MCF 10A (cell line): ENCODE measurements around the gene SASH1. TPM values are rescaled to one million over a fixed set of nuclear protein-coding genes. Genes with fewer than 3 reads are reported as not detected.
A peak's percentile ranks its signal among the peaks of the same experiment; 100 is the strongest.

Source experiments
- Bru-seq: library from RNA; stranded (reverse); fragments of 400-500 nt; gene quantifications from one replicate; lab custom pipeline; 2021; lab: Mats Ljungman, UMichigan
- BruChase-seq, 2 experiments: library from RNA; stranded (reverse); fragments of 400-500 nt; gene quantifications; one replicate each; lab custom pipeline; 2021; lab: Mats Ljungman, UMichigan
- BruUV-seq: library from RNA; stranded (reverse); fragments of 400-500 nt; replicated peaks from 2 replicates; lab custom pipeline; 2021; lab: Mats Ljungman, UMichigan
- CTCF ChIA-PET: fragments of 300-600 bp; sonication (Branson Sonifier 250); formaldehyde crosslinking; extraction: SDS; loops from one replicate; lab custom pipeline; 2021; ENCODE audit warnings: antibody characterized with exemption, inconsistent platforms; lab: Yijun Ruan, JAX
- POLR2A ChIA-PET: fragments of 300-600, 350-650 bp; sonication (Branson Sonifier 250); formaldehyde crosslinking; extraction: SDS; loops from one replicate; lab custom pipeline; 2020; ENCODE audit warnings: antibody characterized with exemption, inconsistent platforms; lab: Yijun Ruan, JAX
- DNase-seq: peaks from one replicate; pipeline ENCODE4 v3.0.0-alpha.2; 2018; ENCODE audit not compliant: unreplicated experiment
- H3K27ac Mint-ChIP-seq: one replicate; pipeline ENCODE4 v1.8.0; 2022; ENCODE audit warnings: mild to moderate bottlenecking, low read depth, mixed read lengths; ENCODE audit not compliant: unreplicated experiment
- H3K27me3 Mint-ChIP-seq: one replicate; pipeline ENCODE4 v1.8.0; 2022; ENCODE audit warnings: mixed read lengths; ENCODE audit not compliant: insufficient read depth, unreplicated experiment
- H3K36me3 Mint-ChIP-seq: one replicate; pipeline ENCODE4 v1.8.0; 2022; ENCODE audit warnings: mild to moderate bottlenecking, moderate library complexity, mixed read lengths; ENCODE audit not compliant: insufficient read depth, unreplicated experiment
- H3K4me1 Mint-ChIP-seq: one replicate; pipeline ENCODE4 v1.8.0; 2022; ENCODE audit warnings: mixed read lengths; ENCODE audit not compliant: insufficient read depth, unreplicated experiment
- H3K4me3 Mint-ChIP-seq: one replicate; pipeline ENCODE4 v1.8.0; 2022; ENCODE audit warnings: mild to moderate bottlenecking, moderate library complexity, mixed read lengths; ENCODE audit not compliant: unreplicated experiment
- H3K9me3 Mint-ChIP-seq: one replicate; pipeline ENCODE4 v1.8.0; 2022; ENCODE audit warnings: mixed read lengths; ENCODE audit not compliant: unreplicated experiment
- intact Hi-C: fragments of 100-400 bp; cut with micrococcal nuclease; formaldehyde crosslinking; loops from 2 replicates; pipeline ENCODE4 v1.14.1; 2022
- long read RNA-seq: library from polyadenylated mRNA; stranded (forward); transcript quantifications from one replicate; pipeline ENCODE4 v2.0.0, GENCODE V29; 2022
- total RNA-seq: library from RNA; stranded (reverse); gene quantifications from 2 replicates; pipeline ENCODE4 v1.2.3, GENCODE V29; 2022
- TF ChIP-seq, protein P1 (sequence below): fragments of 200-600 bp; IDR thresholded peaks from one replicate; pipeline ENCODE4 v1.8.0; 2022; ENCODE audit warnings: antibody characterized with exemption, mild to moderate bottlenecking; ENCODE audit not compliant: unreplicated experiment

SASH1 gene
- total RNA-seq: 16.7 and 18.4 TPM in 2 replicates
- Bru-seq, nascent RNA: percentile 62 among the genes with signal in this experiment
- percentile 52 among the genes with signal in this experiment for BruChase-seq, experiment 1, labeled RNA remaining after a 6-hour chase
- percentile 49 among the genes with signal in this experiment for BruChase-seq, experiment 2, labeled RNA remaining after a 2-hour chase
- long read RNA-seq, full-length matches to known transcripts: 13 of 25 reads
- long read RNA-seq, partial matches to known transcripts: 7 of 25 reads
- long read RNA-seq, other reads (novel, unspliced or antisense): 5 of 25 reads

DNA sequence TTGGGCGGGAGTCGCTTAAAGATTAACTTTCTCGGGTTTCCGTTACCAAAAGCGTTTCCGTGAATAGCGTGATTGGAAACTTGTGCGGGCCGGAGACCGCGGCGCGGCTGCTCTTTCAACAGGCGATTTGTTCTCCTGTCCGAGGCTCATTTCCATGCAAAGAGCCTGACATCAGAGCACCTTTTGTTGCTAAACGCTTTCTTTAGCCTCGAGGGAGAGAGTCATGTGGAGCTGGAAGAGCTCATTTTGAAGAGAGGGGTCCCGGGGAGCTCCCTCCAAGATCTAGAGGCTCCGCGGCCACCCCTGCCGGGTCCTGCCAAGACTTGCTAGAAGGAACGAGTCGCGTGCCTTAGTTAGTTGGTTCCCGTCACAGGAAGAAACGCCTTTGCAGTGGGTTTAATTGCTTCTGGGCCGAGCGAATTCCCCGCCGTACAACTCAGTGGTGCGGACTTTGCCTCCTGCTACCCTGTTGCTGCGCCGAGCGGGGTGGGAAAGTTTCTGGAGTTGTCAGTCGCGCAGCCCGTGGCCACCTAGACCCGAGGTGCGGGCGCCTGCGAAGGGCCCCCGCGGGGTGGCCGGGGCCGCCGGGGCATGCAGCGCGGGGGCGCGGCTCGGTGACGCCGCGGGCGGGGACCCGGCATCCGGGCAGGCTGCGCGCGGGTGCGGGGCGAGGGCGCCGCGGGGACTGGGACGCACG is at the start of gene SASH1:
Gene SASH1 (plus strand): TSS at position 489 of the 697 bp plus-strand sequence. CDS start 230 bp downstream, outside the sequence.
- CTCF ChIA-PET: interaction anchor here (0.6 kb wide), 1 partner anchor 24 kb away, joined by 4 read pairs; no protein-coding TSS in a partner anchor
- intact Hi-C loops: loop anchor here (1.0 to 5.0 kb wide), 4 partner anchors 75 to 165 kb away; no protein-coding TSS in a partner anchor
- no TSS peak for BruUV-seq
- Mint-ChIP-seq H3K27ac (peak within 1 kb of the TSS; percentile 99), H3K36me3 (no peaks in the 10 kb centered on the region), H3K27me3 (no peaks in the 10 kb centered on the region), H3K4me3 (peak within 1 kb of the TSS; percentile 90), H3K9me3 (no peaks in the 10 kb centered on the region), H3K4me1 (peaks cover 34% of the 10 kb centered on the region)
- POLR2A ChIA-PET: interaction anchor here (0.5 to 1.9 kb wide), 32 partner anchors 9 to 167 kb away, joined by 3 to 23 read pairs (median 4); no protein-coding TSS in a partner anchor
- peak; percentile 91 for DNase-seq
- TF ChIP-seq, protein P1, sequence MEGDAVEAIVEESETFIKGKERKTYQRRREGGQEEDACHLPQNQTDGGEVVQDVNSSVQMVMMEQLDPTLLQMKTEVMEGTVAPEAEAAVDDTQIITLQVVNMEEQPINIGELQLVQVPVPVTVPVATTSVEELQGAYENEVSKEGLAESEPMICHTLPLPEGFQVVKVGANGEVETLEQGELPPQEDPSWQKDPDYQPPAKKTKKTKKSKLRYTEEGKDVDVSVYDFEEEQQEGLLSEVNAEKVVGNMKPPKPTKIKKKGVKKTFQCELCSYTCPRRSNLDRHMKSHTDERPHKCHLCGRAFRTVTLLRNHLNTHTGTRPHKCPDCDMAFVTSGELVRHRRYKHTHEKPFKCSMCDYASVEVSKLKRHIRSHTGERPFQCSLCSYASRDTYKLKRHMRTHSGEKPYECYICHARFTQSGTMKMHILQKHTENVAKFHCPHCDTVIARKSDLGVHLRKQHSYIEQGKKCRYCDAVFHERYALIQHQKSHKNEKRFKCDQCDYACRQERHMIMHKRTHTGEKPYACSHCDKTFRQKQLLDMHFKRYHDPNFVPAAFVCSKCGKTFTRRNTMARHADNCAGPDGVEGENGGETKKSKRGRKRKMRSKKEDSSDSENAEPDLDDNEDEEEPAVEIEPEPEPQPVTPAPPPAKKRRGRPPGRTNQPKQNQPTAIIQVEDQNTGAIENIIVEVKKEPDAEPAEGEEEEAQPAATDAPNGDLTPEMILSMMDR: no peak

DNA sequence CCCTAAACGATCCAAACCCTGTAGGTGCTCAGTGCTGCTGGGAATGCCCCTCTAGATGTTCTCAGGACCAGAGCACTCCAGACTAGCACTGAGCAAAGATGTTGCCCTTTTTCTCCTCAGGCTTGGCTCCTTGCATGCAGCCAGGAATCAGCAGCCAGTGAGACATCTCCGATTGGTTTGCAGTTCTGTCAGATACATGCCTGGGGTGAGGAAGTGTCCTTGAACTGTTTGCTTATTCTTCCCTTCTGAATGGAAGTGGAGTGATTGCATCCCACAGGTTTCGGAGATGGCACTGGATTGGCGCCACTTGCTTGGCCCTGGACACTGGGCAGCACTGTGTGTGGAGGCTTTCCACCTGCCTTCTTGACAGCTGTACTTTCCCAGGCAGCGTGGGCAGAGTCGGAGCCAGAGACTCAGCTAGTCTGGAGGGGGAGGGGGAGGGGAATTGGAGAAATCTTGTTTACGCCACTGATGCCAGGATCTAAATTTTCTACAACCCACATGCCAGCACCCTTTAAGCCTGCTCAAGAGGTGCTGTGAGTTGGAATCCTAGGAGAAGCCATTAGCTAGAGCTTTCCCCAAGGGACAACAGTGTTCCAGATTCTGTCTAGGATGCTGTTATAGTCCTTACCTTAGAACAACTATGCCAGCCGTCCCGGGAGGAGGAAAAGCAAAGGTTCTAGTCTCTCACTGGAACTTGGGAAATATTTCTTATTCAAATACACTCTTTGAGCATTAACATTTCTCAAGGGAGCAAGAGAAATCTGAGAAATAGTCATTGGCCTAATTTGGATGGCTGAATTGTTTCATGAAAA is 49.2 kb upstream of the SASH1 start:
- H3K36me3 Mint-ChIP-seq: no peaks in the 10 kb centered on the region
- DNase-seq: no peak
- no peaks in the 10 kb centered on the region for H3K4me1 Mint-ChIP-seq
- no peaks in the 10 kb centered on the region for H3K27me3 Mint-ChIP-seq
- CTCF ChIA-PET: no interaction called here
- no peak overlapping the region for H3K27ac Mint-ChIP-seq
- TF ChIP-seq, protein P1: no peak
- no TSS peak for BruUV-seq
- POLR2A ChIA-PET: no interaction called here
- intact Hi-C loops: no loop called here
- no peak overlapping the region for H3K4me3 Mint-ChIP-seq
- H3K9me3 Mint-ChIP-seq: no peaks in the 10 kb centered on the region

DNA sequence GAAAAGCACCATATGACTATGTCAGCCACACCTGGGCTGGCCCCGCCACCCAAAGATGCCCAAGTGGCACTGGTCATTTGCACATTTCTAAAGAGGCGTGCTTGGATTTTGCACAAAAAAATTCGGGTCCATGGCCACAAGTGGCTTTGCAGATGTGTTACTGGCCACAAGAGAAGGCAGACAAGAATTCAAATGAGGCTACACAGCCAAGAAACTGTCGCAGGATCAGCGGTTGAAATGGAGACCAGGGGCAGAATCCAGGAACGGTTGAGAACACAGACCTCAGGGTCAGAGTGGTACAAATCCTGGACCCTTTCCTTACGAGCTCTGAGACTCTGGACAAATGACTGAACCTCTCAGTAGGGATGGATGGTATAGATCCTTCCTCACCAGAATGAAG is 48.6 kb upstream of the SASH1 start:
- Mint-ChIP-seq H3K4me1 (no peaks in the 10 kb centered on the region), H3K27me3 (no peaks in the 10 kb centered on the region), H3K36me3 (no peaks in the 10 kb centered on the region), H3K9me3 (no peaks in the 10 kb centered on the region), H3K4me3 (no peak overlapping the region), H3K27ac (no peak overlapping the region)
- BruUV-seq: no TSS peak
- no peak for DNase-seq
- intact Hi-C loops: no loop called here
- CTCF ChIA-PET: no interaction called here
- TF ChIP-seq, protein P1: no peak
- POLR2A ChIA-PET: no interaction called here
